ENCODE results near the gene MROH8.
"Not testable (repeated sequence)": the region's sequence is repeated elsewhere in the genome, so short reads cannot be mapped to it uniquely, and the experiment has no call there.

Gene MROH8

GRCh38 chr20:37144856-37145404 lies 34.4 kb downstream of the MROH8 start:
- no peak for TF ChIP-seq CTCF (IDR thresholded peaks at IDR 0.05; ENCODE audit: insufficient read depth, low read length, missing control alignments)
- ChIA-PET POLR2A (interaction anchor here (0.7 kb wide), 1 partner anchor 164 kb away, joined by 3 read pairs; no protein-coding TSS in a partner anchor), CTCF (interaction anchor here (1.0 kb wide), 1 partner anchor 34 kb away, joined by 3 read pairs; no protein-coding TSS in a partner anchor)
- H3K4me3 ChIP-seq (ENCODE audit: low read depth, low read length), result no peak overlapping the region
- no peak for DNase-seq (ENCODE audit: low read depth, low spot score)

- no peak overlapping the region for H3K4me3 ChIP-seq (ENCODE audit: low read depth, low read length)
- CTCF ChIA-PET, result interaction anchor here (1.4 kb wide), 1 partner anchor 13 kb away, joined by 5 read pairs; no protein-coding TSS in a partner anchor
- TF ChIP-seq CTCF (IDR thresholded peaks at IDR 0.05; ENCODE audit: insufficient read depth, low read length, missing control alignments), result no peak
- POLR2A ChIA-PET, result no interaction called here
- DNase-seq (ENCODE audit: low read depth, low spot score), result no peak
These were observed 36.6 kb downstream of the MROH8 start for GRCh38 chr20:37142708-37143107.

DNA sequence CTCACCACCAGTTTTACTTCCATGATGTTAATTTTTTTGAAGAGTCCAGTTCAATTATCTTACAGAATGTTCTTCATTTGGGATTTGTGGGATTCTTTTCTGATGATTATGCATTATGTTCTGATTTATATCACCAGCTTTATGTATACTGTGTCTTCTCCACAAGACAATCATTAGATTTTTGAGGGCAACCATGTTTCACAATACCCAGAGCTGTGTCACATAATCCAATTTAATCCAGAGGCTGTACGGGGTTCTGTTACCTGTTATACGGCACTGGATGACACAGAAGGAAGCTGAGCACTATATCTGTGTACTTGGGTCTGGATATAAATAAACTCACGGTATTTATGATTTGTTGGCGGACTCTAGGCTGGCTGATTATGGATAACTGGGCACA lies 41.8 kb downstream of the MROH8 start:
- ChIA-PET POLR2A (no interaction called here), CTCF (no interaction called here)
- TF ChIP-seq CTCF (IDR thresholded peaks at IDR 0.05; ENCODE audit: insufficient read depth, low read length, missing control alignments), result no peak
- H3K4me3 ChIP-seq (ENCODE audit: low read depth, low read length), result no peak overlapping the region
- DNase-seq (ENCODE audit: low read depth, low spot score), result no peak

- ChIA-PET CTCF (no interaction called here), POLR2A (no interaction called here)
- DNase-seq (ENCODE audit: low read depth, low spot score), result no peak
- no peak overlapping the region for H3K4me3 ChIP-seq (ENCODE audit: low read depth, low read length)
- no peak for TF ChIP-seq CTCF (IDR thresholded peaks at IDR 0.05; ENCODE audit: insufficient read depth, low read length, missing control alignments)
These were observed 45.4 kb downstream of the MROH8 start for GRCh38 chr20:37133952-37134351.

- POLR2A ChIA-PET, result no interaction called here
These were observed 47.9 kb downstream of the MROH8 start for GRCh38 chr20:37131486-37131885.

DNA sequence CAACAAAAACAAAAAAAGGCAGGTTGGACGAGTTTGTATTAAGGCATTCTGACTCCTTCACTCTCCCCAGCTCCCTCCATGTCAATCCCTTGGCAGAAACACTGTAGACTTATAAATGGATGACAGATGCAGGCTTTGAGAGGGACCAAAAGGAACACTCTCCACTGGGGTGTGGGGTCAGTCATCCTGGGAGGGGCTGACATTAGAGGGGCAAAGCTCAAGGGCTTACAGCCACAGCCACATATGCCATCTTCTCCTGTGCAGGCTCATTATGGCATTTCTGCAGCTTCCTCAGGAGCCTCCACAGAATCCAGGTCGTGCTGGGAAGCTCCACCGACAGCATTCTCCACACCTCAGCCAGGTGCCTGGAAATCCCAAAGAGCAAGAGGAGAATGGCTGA lies 50.5 kb downstream of the MROH8 start:
- POLR2A ChIA-PET, result no interaction called here

More at GRCh38 chr20:37131486-37131885, 47.9 kb downstream of the MROH8 start:
- no peak for TF ChIP-seq CTCF (IDR thresholded peaks at IDR 0.05; ENCODE audit: insufficient read depth, low read length, missing control alignments)
- DNase-seq (ENCODE audit: low read depth, low spot score), result no peak
- CTCF ChIA-PET, result interaction anchor here (1.0 kb wide), 1 partner anchor 8 kb away, joined by 3 read pairs; no protein-coding TSS in a partner anchor
- H3K4me3 ChIP-seq (ENCODE audit: low read depth, low read length), result no peak overlapping the region

DNA sequence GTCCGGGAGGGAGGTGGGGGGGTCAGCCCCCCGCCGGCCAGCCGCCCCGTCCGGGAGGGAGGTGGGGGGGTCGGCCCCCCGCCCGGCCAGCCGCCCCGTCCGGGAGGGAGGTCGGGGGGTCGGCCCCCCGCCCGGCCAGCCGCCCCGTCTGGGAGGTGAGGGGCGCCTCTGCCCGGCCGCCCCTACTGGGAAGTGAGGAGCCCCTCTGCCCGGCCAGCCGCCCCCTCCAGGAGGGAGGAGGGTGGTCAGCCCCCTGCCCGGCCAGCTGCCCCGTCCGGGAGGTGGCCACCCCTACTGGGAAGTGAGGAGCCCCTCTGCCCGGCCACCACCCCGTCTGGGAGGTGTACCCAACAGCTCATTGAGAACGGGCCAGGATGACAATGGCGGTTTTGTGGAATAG lies 53.1 kb downstream of the MROH8 start:
- POLR2A ChIA-PET; H3K4me3 ChIP-seq (ENCODE audit: low read depth, low read length); CTCF ChIA-PET; DNase-seq (ENCODE audit: low read depth, low spot score): not testable (repeated sequence)

More for the DNA sequence above, 50.5 kb downstream of the MROH8 start:
- CTCF ChIA-PET, result no interaction called here
- no peak for DNase-seq (ENCODE audit: low read depth, low spot score)
- TF ChIP-seq CTCF (IDR thresholded peaks at IDR 0.05; ENCODE audit: insufficient read depth, low read length, missing control alignments), result no peak
- no peak overlapping the region for H3K4me3 ChIP-seq (ENCODE audit: low read depth, low read length)

Data from AG04449 (cell line).